HepG2 (cell line): Measurements from ENCODE around the gene USP17L22. TPM values are rescaled to one million over a fixed set of nuclear protein-coding genes. Genes with fewer than 3 reads are reported as not detected.
"Not testable (repeated sequence)": the region's sequence is repeated elsewhere in the genome, so short reads cannot be mapped to it uniquely, and the experiment has no call there.

Source experiments
- ATAC-seq: fragments of 200-7000 bp; cut with Tn5 transposase; 3 replicates; pipeline ENCODE4 v1.9.1; 2020; ENCODE audit warnings: mild to moderate bottlenecking, moderate library complexity
- BruUV-seq: library from RNA; stranded (reverse); fragments of 400-500 nt; replicated peaks from 2 replicates; lab custom pipeline; 2021; lab: Mats Ljungman, UMichigan
- CTCF ChIA-PET: fragments of 300-600 bp; formaldehyde crosslinking; extraction: SDS; loops from one replicate; lab custom pipeline; 2021; ENCODE audit warnings: low total read pairs, inconsistent platforms, low intra/inter-chr PET ratio; lab: Yijun Ruan, JAX
- POLR2A ChIA-PET: fragments of 350-600 bp; sonication (Branson Sonifier 250); formaldehyde crosslinking; loops from one replicate; lab custom pipeline; 2020; ENCODE audit warnings: antibody characterized with exemption, inconsistent platforms; lab: Yijun Ruan, JAX
- DNase-seq: peaks from one replicate; pipeline ENCODE4 v3.0.0-alpha.2; 2015; ENCODE audit warnings: low spot score
- FAIRE-seq: peaks from 3 replicates; lab custom pipeline; 2011; peaks lifted over from hg19 to GRCh38; lab: Jason Lieb, UNC
- H2AFZ ChIP-seq: one replicate; pipeline ENCODE4 v1.6.1; 2011; ENCODE audit warnings: low read length, inconsistent platforms
- H3K27ac ChIP-seq: fragments of 300-600 bp; 3 replicates; pipeline ENCODE4 v1.8.0; 2011; ENCODE audit warnings: mixed run types, mild to moderate bottlenecking, mixed read lengths, low read length, inconsistent platforms; ENCODE audit not compliant: insufficient read depth; ENCODE audit errors: extremely low read length
- H3K27me3 ChIP-seq, 2 experiments: fragments of 200-600 bp in 1 of 2; 2 replicates in 1 of 2; 3 replicates in 1 of 2; pipeline versions ENCODE4 v1.6.0 to v1.8.0; 2011; ENCODE audit warnings: low read length in 2 of 2, mild to moderate bottlenecking in 2 of 2, moderate library complexity in 2 of 2, inconsistent platforms in 1 of 2; ENCODE audit not compliant: insufficient read depth in 2 of 2, control insufficient read depth in 1 of 2
- H3K36me3 ChIP-seq, 2 experiments: fragments of 200-600 bp in 1 of 2; replicated peaks in 1 of 2; 2 replicates in 1 of 2; 3 replicates in 1 of 2; pipeline versions ENCODE4 v1.5.1 to v1.8.0; 2011; ENCODE audit warnings: low read length in 2 of 2, inconsistent platforms in 1 of 2; ENCODE audit not compliant: insufficient read depth in 2 of 2, control insufficient read depth in 1 of 2
- H3K4me1 ChIP-seq: 2 replicates; pipeline ENCODE4 v1.5.1; 2012; ENCODE audit warnings: low read length, inconsistent platforms; ENCODE audit not compliant: insufficient read depth
- H3K4me2 ChIP-seq: 2 replicates; pipeline ENCODE4 v1.6.0; 2011; ENCODE audit warnings: low read depth, low read length, inconsistent platforms
- H3K4me3 ChIP-seq, 3 experiments: fragments of 200-600 bp in 1 of 3; sonication (generic), shearing (Covaris generic) in 1 of 3; replicated peaks in 1 of 3; 2 replicates each; pipeline ENCODE4 v1.5.1; 2011 to 2016; ENCODE audit warnings: low read length in 3 of 3, inconsistent platforms in 2 of 3, low read depth in 2 of 3, mild to moderate bottlenecking in 2 of 3, control low read depth in 1 of 3, mixed read lengths in 1 of 3; ENCODE audit not compliant: insufficient read depth in 1 of 3
- H3K79me2 ChIP-seq: one replicate; pipeline ENCODE4 v1.6.1; 2011; ENCODE audit warnings: low read length, inconsistent platforms; ENCODE audit not compliant: insufficient read depth
- H3K9ac ChIP-seq: 2 replicates; pipeline ENCODE4 v1.6.0; 2011; ENCODE audit warnings: mild to moderate bottlenecking, low read depth, low read length, inconsistent platforms; ENCODE audit not compliant: insufficient read depth
- H3K9me3 ChIP-seq: 2 replicates; pipeline ENCODE4 v1.5.1; 2012; ENCODE audit warnings: mild to moderate bottlenecking, low read length
- H4K20me1 ChIP-seq: 2 replicates; pipeline ENCODE4 v1.6.0; 2011; ENCODE audit warnings: inconsistent platforms, mild to moderate bottlenecking, low read length, moderate library complexity; ENCODE audit not compliant: insufficient read depth
- WGBS: methylation state at CpG from one replicate; pipeline ENCODE4 v1.1.6; 2017; ENCODE audit warnings: low lambda C conversion rate; 5-methylcytosine and 5-hydroxymethylcytosine counted together
- in situ Hi-C: cut with HindIII; loops from 2 replicates; pipeline ENCODE4 v1.10.0; 2017; ENCODE audit warnings: low pct_unique_long_range_greater_than_20kb; ENCODE audit not compliant: extremely low pct_ligation_motif_present
- intact Hi-C: fragments of 100-400 bp; cut with micrococcal nuclease; formaldehyde crosslinking; loops from one replicate; pipeline ENCODE4 v1.10.0; 2022; ENCODE audit not compliant: unreplicated experiment
- polyA plus RNA-seq, 8 experiments: library from polyadenylated mRNA; depleted of rRNA in 3 of 8; stranded (reverse) in 7 of 8; unstranded in 1 of 8; fragments of >200 nt; fragmentation: Illumina TruSeq in 4 of 8; extraction: Trizol in 4 of 8; gene quantifications; 2 replicates each; pipeline versions ENCODE4 v1.2.1 to v1.2.3, GENCODE V29; 2011 to 2016; ENCODE audit warnings: low read depth in 4 of 8, missing spikeins in 1 of 8, mixed read lengths in 1 of 8; ENCODE audit not compliant: insufficient read depth in 1 of 8
- total RNA-seq, 5 experiments: library from RNA; depleted of rRNA; stranded (reverse); fragments of >200 nt; fragmentation: Illumina TruSeq; extraction: Trizol; gene quantifications; 2 replicates each; pipeline ENCODE4 v1.2.3, GENCODE V29; 2016; ENCODE audit warnings: low read depth in 1 of 5

USP17L22 gene
- total and polyA plus RNA-seq, 2 of the 13 experiments (the other 11 are each of a cell fraction or from before 2014, with no cell fraction given), result not detected

GRCh38 chr4:9271719-9272118 lies 4.3 kb downstream of the USP17L22 start:
- BruUV-seq, CTCF ChIA-PET, POLR2A ChIA-PET, DNase-seq, H3K4me3 ChIP-seq, H3K4me2 ChIP-seq, H3K27ac ChIP-seq, in situ Hi-C loops, H3K9me3 ChIP-seq, H4K20me1 ChIP-seq, intact Hi-C loops, H3K9ac ChIP-seq, H3K27me3 ChIP-seq, H3K4me1 ChIP-seq, ATAC-seq, H3K79me2 ChIP-seq, FAIRE-seq, H3K36me3 ChIP-seq, H2AFZ ChIP-seq: not testable (repeated sequence)
- WGBS, result 56% methylated on average over 8 of the region's 10 CpGs

Other genes starting within 250 kb of the USP17L22 start
- not detected in 2 replicates for gene FAM90A26, start 97.2 kb upstream of the USP17L22 start, total RNA-seq (2016; rRNA removed; fragmentation: Illumina TruSeq; extraction: Trizol)
- gene FAM90A26, start 97.2 kb upstream of the USP17L22 start, polyA plus RNA-seq (2011; rRNA removed), result not detected in 2 replicates
- gene USP17L10, start 57.0 kb upstream of the USP17L22 start, total RNA-seq (2016; rRNA removed; fragmentation: Illumina TruSeq; extraction: Trizol), result not detected in 2 replicates
- gene USP17L10, start 57.0 kb upstream of the USP17L22 start, polyA plus RNA-seq (2011; rRNA removed), result not detected in 2 replicates
- gene USP17L11, start 52.2 kb upstream of the USP17L22 start, total RNA-seq (2016; rRNA removed; fragmentation: Illumina TruSeq; extraction: Trizol), result not detected in 2 replicates
- not detected in 2 replicates for gene USP17L11, start 52.2 kb upstream of the USP17L22 start, polyA plus RNA-seq (2011; rRNA removed)
- not detected in 2 replicates for gene USP17L12, start 47.5 kb upstream of the USP17L22 start, total RNA-seq (2016; rRNA removed; fragmentation: Illumina TruSeq; extraction: Trizol)
- not detected in 2 replicates for gene USP17L12, start 47.5 kb upstream of the USP17L22 start, polyA plus RNA-seq (2011; rRNA removed)
- not detected in 2 replicates for gene USP17L13, start 42.7 kb upstream of the USP17L22 start, total RNA-seq (2016; rRNA removed; fragmentation: Illumina TruSeq; extraction: Trizol)
- gene USP17L13, start 42.7 kb upstream of the USP17L22 start, polyA plus RNA-seq (2011; rRNA removed), result not detected in 2 replicates
- not detected in 2 replicates for gene USP17L15, start 33.2 kb upstream of the USP17L22 start, total RNA-seq (2016; rRNA removed; fragmentation: Illumina TruSeq; extraction: Trizol)
- not detected in 2 replicates for gene USP17L15, start 33.2 kb upstream of the USP17L22 start, polyA plus RNA-seq (2011; rRNA removed)
- not detected in 2 replicates for gene USP17L17, start 23.7 kb upstream of the USP17L22 start, total RNA-seq (2016; rRNA removed; fragmentation: Illumina TruSeq; extraction: Trizol)
- not detected in 2 replicates for gene USP17L17, start 23.7 kb upstream of the USP17L22 start, polyA plus RNA-seq (2011; rRNA removed)
- gene USP17L18, start 19.0 kb upstream of the USP17L22 start, total RNA-seq (2016; rRNA removed; fragmentation: Illumina TruSeq; extraction: Trizol), result not detected in 2 replicates
- not detected in 2 replicates for gene USP17L18, start 19.0 kb upstream of the USP17L22 start, polyA plus RNA-seq (2011; rRNA removed)
- not detected in 2 replicates for gene USP17L19, start 14.2 kb upstream of the USP17L22 start, total RNA-seq (2016; rRNA removed; fragmentation: Illumina TruSeq; extraction: Trizol)
- gene USP17L19, start 14.2 kb upstream of the USP17L22 start, polyA plus RNA-seq (2011; rRNA removed), result not detected in 2 replicates
- gene USP17L20, start 9.5 kb upstream of the USP17L22 start, total RNA-seq (2016; rRNA removed; fragmentation: Illumina TruSeq; extraction: Trizol), result not detected in 2 replicates
- not detected in 2 replicates for gene USP17L20, start 9.5 kb upstream of the USP17L22 start, polyA plus RNA-seq (2011; rRNA removed)
- gene USP17L21, start 4.7 kb upstream of the USP17L22 start, total RNA-seq (2016; rRNA removed; fragmentation: Illumina TruSeq; extraction: Trizol), result not detected in 2 replicates
- gene USP17L21, start 4.7 kb upstream of the USP17L22 start, polyA plus RNA-seq (2011; rRNA removed), result not detected in 2 replicates
- gene USP17L24, start 57.5 kb downstream of the USP17L22 start, total RNA-seq (2016; rRNA removed; fragmentation: Illumina TruSeq; extraction: Trizol), result not detected in 2 replicates
- gene USP17L24, start 57.5 kb downstream of the USP17L22 start, polyA plus RNA-seq (2011; rRNA removed), result not detected in 2 replicates
- not detected in 2 replicates for gene USP17L25, start 62.3 kb downstream of the USP17L22 start, total RNA-seq (2016; rRNA removed; fragmentation: Illumina TruSeq; extraction: Trizol)
- not detected in 2 replicates for gene USP17L25, start 62.3 kb downstream of the USP17L22 start, polyA plus RNA-seq (2011; rRNA removed)
- gene USP17L26, start 67.0 kb downstream of the USP17L22 start, total RNA-seq (2016; rRNA removed; fragmentation: Illumina TruSeq; extraction: Trizol), result not detected in 2 replicates
- gene USP17L26, start 67.0 kb downstream of the USP17L22 start, polyA plus RNA-seq (2011; rRNA removed), result not detected in 2 replicates
- gene USP17L5, start 71.8 kb downstream of the USP17L22 start, total RNA-seq (2016; rRNA removed; fragmentation: Illumina TruSeq; extraction: Trizol), result not detected in 2 replicates
- not detected in 2 replicates for gene USP17L5, start 71.8 kb downstream of the USP17L22 start, polyA plus RNA-seq (2011; rRNA removed)
- not detected in 2 replicates for gene USP17L27, start 76.5 kb downstream of the USP17L22 start, total RNA-seq (2016; rRNA removed; fragmentation: Illumina TruSeq; extraction: Trizol)
- not detected in 2 replicates for gene USP17L27, start 76.5 kb downstream of the USP17L22 start, polyA plus RNA-seq (2011; rRNA removed)
- gene USP17L28, start 81.3 kb downstream of the USP17L22 start, total RNA-seq (2016; rRNA removed; fragmentation: Illumina TruSeq; extraction: Trizol), result not detected in 2 replicates
- gene USP17L28, start 81.3 kb downstream of the USP17L22 start, polyA plus RNA-seq (2011; rRNA removed), result not detected in 2 replicates
- not detected in 2 replicates for gene USP17L29, start 86.0 kb downstream of the USP17L22 start, total RNA-seq (2016; rRNA removed; fragmentation: Illumina TruSeq; extraction: Trizol)
- gene USP17L29, start 86.0 kb downstream of the USP17L22 start, polyA plus RNA-seq (2011; rRNA removed), result not detected in 2 replicates
- not detected in 2 replicates for gene USP17L30, start 95.5 kb downstream of the USP17L22 start, total RNA-seq (2016; rRNA removed; fragmentation: Illumina TruSeq; extraction: Trizol)
- gene USP17L30, start 95.5 kb downstream of the USP17L22 start, polyA plus RNA-seq (2011; rRNA removed), result not detected in 2 replicates
- gene DEFB131A, start 176.8 kb downstream of the USP17L22 start, total RNA-seq (2016; rRNA removed; fragmentation: Illumina TruSeq; extraction: Trizol), result not detected in 2 replicates
- not detected in 2 replicates for gene DEFB131A, start 176.8 kb downstream of the USP17L22 start, polyA plus RNA-seq (2011; rRNA removed)